Right lobe of liver (tissue), 6 donors: ENCODE measurements around the gene LUZP4. TPM values are rescaled to one million over a fixed set of nuclear protein-coding genes. Genes with fewer than 3 reads are reported as not detected.

Experiments
- ATAC-seq, 4 donors: fragments of 200-7000 bp; cut with Tn5 transposase; one replicate each; pipeline ENCODE4 v1.9.1; 2020; ENCODE audit warnings: mild to moderate bottlenecking in 4 of 4, moderate library complexity in 4 of 4
- DNase-seq, 3 donors: peaks; one replicate each; pipeline ENCODE4 v3.0.0-alpha.2; 2020
- H3K27ac ChIP-seq, 3 donors: fragments of 200-600 bp; one replicate each; pipeline ENCODE4 v1.8.0; 2022
- H3K27me3 ChIP-seq, 2 donors: fragments of 200-600 bp; one replicate each; pipeline ENCODE4 v1.8.0; 2022
- H3K36me3 ChIP-seq, 4 donors: fragments of 200-600 bp; sonication (generic) in 1 of 4; one replicate each; pipeline versions ENCODE4 v1.5.1 to v1.8.0; 2017 to 2022; ENCODE audit warnings: control low read depth in 1 of 4
- H3K4me1 ChIP-seq, 4 donors: fragments of 200-600 bp; sonication (generic) in 1 of 4; one replicate each; pipeline versions ENCODE4 v1.5.1 to v1.8.0; 2017 to 2022; ENCODE audit warnings: control low read depth in 1 of 4
- H3K4me3 ChIP-seq, 3 donors: fragments of 200-600 bp; one replicate each; pipeline ENCODE4 v1.8.0; 2022
- H3K9me3 ChIP-seq, 4 donors: fragments of 200-600 bp; sonication (generic) in 1 of 4; one replicate each; pipeline versions ENCODE4 v1.5.1 to v1.8.0; 2017 to 2022; ENCODE audit warnings: control low read depth in 1 of 4
- POLR2A ChIP-seq: fragments of 450-650 bp; IDR thresholded peaks from one replicate; pipeline ENCODE4 v1.6.1; 2017; ENCODE audit warnings: antibody characterized with exemption, mild to moderate bottlenecking
- WGBS: methylation state at CpG from one replicate; pipeline ENCODE4 v1.1.6; 2018; ENCODE audit warnings: low coverage, low lambda C conversion rate; ENCODE audit not compliant: insufficient coverage; ENCODE audit errors: missing lambda C conversion rate; 5-methylcytosine and 5-hydroxymethylcytosine counted together
- intact Hi-C, 2 donors: fragments of 100-400 bp; cut with DNase I; formaldehyde crosslinking; loops; one replicate each; pipeline versions ENCODE4 v1.11.2 to v1.14.1; 2022
- total RNA-seq, 6 experiments: library from RNA; depleted of rRNA in 2 of 6; stranded (reverse); fragments of >200 nt in 2 of 6; fragmentation: NEBNext Ultra II Directional in 3 of 6; extraction: Animal tissue kit (Norgen Biotek cat#: 25700) in 3 of 6; gene quantifications; one replicate each; pipeline versions ENCODE4 v1.1.0 to v1.2.4, GENCODE V29; 2016 to 2023
- TF ChIP-seq, protein P1 (sequence below), 4 donors: fragments of 200-600 bp in 3 of 4; fragments of 450-650 bp in 1 of 4; IDR thresholded peaks; one replicate each; pipeline versions ENCODE4 v1.5.1 to v1.8.0; 2016 to 2022; ENCODE audit warnings: antibody characterized with exemption in 4 of 4, mild to moderate bottlenecking in 2 of 4
- donor health status: DM: no; HTN: yes; CAD: no.
- donor health status: DM: no; HTN: no; CAD: no.
- donor health status: DM: no; HTN: no; CAD: no.
- donor health status: DM: no; HTN: yes; CAD: no.
- donor health status: DM: no; HTN: yes; CAD: no.

LUZP4 gene
- total RNA-seq, 6 experiments from 2014 or later, result not detected

GRCh38 chrX:115330498-115331168 is 41.1 kb downstream of the LUZP4 start:
- H3K36me3 ChIP-seq, result no peaks in the 10 kb centered on the region
- H3K9me3 ChIP-seq, result no peaks in the 10 kb centered on the region
- no peaks in the 10 kb centered on the region for H3K4me1 ChIP-seq
- no peak overlapping the region for H3K4me3 ChIP-seq
- H3K27me3 ChIP-seq, result peaks cover 0 to 7% of the 10 kb centered on the region in 2 donors
- intact Hi-C loops, result loop anchor here in 1 of 2 donors (10.0 kb wide), 1 partner anchor 314 kb away; no protein-coding TSS in a partner anchor
- DNase-seq, result peak in 1 of 3 donors; percentile 45
- peak; percentile 76 to 89 (median 82) for ATAC-seq
- H3K27ac ChIP-seq, result no peak overlapping the region
- TF ChIP-seq POLR2A, result no peak
- TF ChIP-seq, protein P1, sequence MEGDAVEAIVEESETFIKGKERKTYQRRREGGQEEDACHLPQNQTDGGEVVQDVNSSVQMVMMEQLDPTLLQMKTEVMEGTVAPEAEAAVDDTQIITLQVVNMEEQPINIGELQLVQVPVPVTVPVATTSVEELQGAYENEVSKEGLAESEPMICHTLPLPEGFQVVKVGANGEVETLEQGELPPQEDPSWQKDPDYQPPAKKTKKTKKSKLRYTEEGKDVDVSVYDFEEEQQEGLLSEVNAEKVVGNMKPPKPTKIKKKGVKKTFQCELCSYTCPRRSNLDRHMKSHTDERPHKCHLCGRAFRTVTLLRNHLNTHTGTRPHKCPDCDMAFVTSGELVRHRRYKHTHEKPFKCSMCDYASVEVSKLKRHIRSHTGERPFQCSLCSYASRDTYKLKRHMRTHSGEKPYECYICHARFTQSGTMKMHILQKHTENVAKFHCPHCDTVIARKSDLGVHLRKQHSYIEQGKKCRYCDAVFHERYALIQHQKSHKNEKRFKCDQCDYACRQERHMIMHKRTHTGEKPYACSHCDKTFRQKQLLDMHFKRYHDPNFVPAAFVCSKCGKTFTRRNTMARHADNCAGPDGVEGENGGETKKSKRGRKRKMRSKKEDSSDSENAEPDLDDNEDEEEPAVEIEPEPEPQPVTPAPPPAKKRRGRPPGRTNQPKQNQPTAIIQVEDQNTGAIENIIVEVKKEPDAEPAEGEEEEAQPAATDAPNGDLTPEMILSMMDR (IDR thresholded peaks at IDR 0.05), result peak; percentile 87 to 90 (median 88)
- WGBS, result 7% methylated on average over 17 of the region's 18 CpGs

DNA sequence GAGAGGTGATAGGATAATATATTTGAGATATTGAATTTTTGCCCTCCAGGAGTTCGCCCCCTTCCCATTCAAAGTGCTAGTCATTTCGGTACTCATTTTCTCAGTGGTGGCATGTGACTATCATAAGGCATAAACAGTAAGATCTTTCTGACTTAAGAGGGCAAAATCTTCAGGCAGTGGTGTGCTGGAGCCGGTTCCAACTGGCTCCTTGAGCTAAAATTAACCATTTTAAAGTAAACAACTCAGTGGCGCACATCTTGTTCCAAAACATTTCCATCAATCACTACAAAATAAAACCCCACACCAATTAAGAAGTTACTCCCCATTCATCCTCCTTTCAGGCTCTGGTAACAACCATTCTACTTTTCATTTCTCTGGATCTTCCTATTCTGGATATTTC is 43.3 kb downstream of the LUZP4 start:
- Histone ChIP-seq H3K4me3 (no peak overlapping the region), H3K27ac (no peak overlapping the region), H3K4me1 (no peaks in the 10 kb centered on the region), H3K36me3 (no peaks in the 10 kb centered on the region), H3K27me3 (peaks cover 0 to 3% of the 10 kb centered on the region in 2 donors), H3K9me3 (no peaks in the 10 kb centered on the region)
- no peak for DNase-seq
- TF ChIP-seq POLR2A, result no peak
- TF ChIP-seq, protein P1 (IDR thresholded peaks at IDR 0.05), result no peak
- 37% methylated on average over 4 of the region's 4 CpGs for WGBS
- intact Hi-C loops, result loop anchor here in 1 of 2 donors (10.0 kb wide), 1 partner anchor 312 kb away; no protein-coding TSS in a partner anchor
- no peak for ATAC-seq

DNA sequence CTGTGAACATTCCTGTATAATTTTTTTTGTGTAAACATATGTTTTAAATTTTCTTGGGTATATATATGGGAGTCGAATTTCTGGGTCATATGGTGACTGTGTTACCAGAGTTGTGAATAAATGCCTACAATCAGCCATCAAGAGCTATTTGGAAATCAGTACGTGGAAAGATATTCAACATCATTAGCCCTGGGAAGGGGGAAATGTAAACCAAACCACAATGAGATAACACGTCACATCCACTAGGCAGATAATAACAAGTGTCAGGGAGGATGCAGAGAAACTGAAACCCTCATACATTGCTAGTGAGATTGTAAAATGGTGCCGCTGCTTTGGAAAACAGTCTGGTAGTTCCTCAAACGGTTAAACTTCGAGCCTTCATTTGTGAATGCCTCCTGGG is 43.9 kb downstream of the LUZP4 start:
- no peak for TF ChIP-seq POLR2A
- TF ChIP-seq, protein P1 (IDR thresholded peaks at IDR 0.05), result no peak
- H3K27ac ChIP-seq, result no peak overlapping the region
- no peak for DNase-seq
- no peaks in the 10 kb centered on the region for H3K36me3 ChIP-seq
- H3K27me3 ChIP-seq, result peaks cover 0 to 3% of the 10 kb centered on the region in 2 donors
- ATAC-seq, result no peak
- H3K4me1 ChIP-seq, result no peaks in the 10 kb centered on the region
- H3K4me3 ChIP-seq, result no peak overlapping the region
- H3K9me3 ChIP-seq, result no peaks in the 10 kb centered on the region
- intact Hi-C loops, result loop anchor here in 1 of 2 donors (10.0 kb wide), 1 partner anchor 311 kb away; no protein-coding TSS in a partner anchor
- 39% methylated on average over 6 of the region's 6 CpGs for WGBS

GRCh38 chrX:115337491-115338144 is 48.1 kb downstream of the LUZP4 start:
- no peaks in the 10 kb centered on the region for H3K36me3 ChIP-seq
- WGBS, result 65% methylated on average over 5 of the region's 5 CpGs
- DNase-seq, result no peak
- H3K4me3 ChIP-seq, result no peak overlapping the region
- H3K27ac ChIP-seq, result no peak overlapping the region
- intact Hi-C loops, result loop anchor here in 1 of 2 donors (10.0 kb wide), 1 partner anchor 307 kb away; no protein-coding TSS in a partner anchor
- ATAC-seq, result peak in 1 of 4 donors; percentile 25
- no peak for TF ChIP-seq POLR2A
- TF ChIP-seq, protein P1 (IDR thresholded peaks at IDR 0.05), result no peak
- no peaks in the 10 kb centered on the region for H3K4me1 ChIP-seq
- no peaks in the 10 kb centered on the region for H3K9me3 ChIP-seq
- peaks cover 0 to 3% of the 10 kb centered on the region in 2 donors for H3K27me3 ChIP-seq
